ENCODE data around the gene GDAP1L1. TPM values are rescaled to one million over a fixed set of nuclear protein-coding genes. Genes with fewer than 3 reads are reported as not detected.

GDAP1L1 gene
- total RNA-seq, 1 donor from 2014 or later = 1.7 TPM

GRCh38 chr20:44211177-44212039 is 35.7 kb upstream of the GDAP1L1 start:
- Mint-ChIP-seq H3K27ac (ENCODE audit: unreplicated experiment) (peak overlapping the region; percentile 99), H3K4me1 (ENCODE audit: unreplicated experiment) (peaks cover 30% of the 10 kb centered on the region), H3K9me3 (ENCODE audit: unreplicated experiment) (no peaks in the 10 kb centered on the region), H3K27me3 (ENCODE audit: unreplicated experiment) (peaks cover 11% of the 10 kb centered on the region), H3K4me3 (ENCODE audit: unreplicated experiment) (peak overlapping the region; percentile 99), H3K36me3 (ENCODE audit: low read depth, unreplicated experiment) (peaks cover 4% of the 10 kb centered on the region)
- no peak for DNase-seq (ENCODE audit: low spot score)
- no peak for TF ChIP-seq CTCF (IDR thresholded peaks at IDR 0.05; ENCODE audit: unreplicated experiment)

- Mint-ChIP-seq H3K27ac (ENCODE audit: unreplicated experiment) (no peak overlapping the region), H3K4me3 (ENCODE audit: unreplicated experiment) (no peak overlapping the region), H3K36me3 (ENCODE audit: low read depth, unreplicated experiment) (peaks cover 4% of the 10 kb centered on the region), H3K4me1 (ENCODE audit: unreplicated experiment) (peaks cover 30% of the 10 kb centered on the region), H3K9me3 (ENCODE audit: unreplicated experiment) (no peaks in the 10 kb centered on the region), H3K27me3 (ENCODE audit: unreplicated experiment) (peaks cover 11% of the 10 kb centered on the region)
- no peak for DNase-seq (ENCODE audit: low spot score)
- TF ChIP-seq CTCF (IDR thresholded peaks at IDR 0.05; ENCODE audit: unreplicated experiment) = no peak
These were observed 34.3 kb upstream of the GDAP1L1 start for GRCh38 chr20:44212792-44213191.

- no peak overlapping the region for H3K4me3 Mint-ChIP-seq (ENCODE audit: unreplicated experiment)
- peaks cover 5% of the 10 kb centered on the region for H3K27me3 Mint-ChIP-seq (ENCODE audit: unreplicated experiment)
- TF ChIP-seq CTCF (IDR thresholded peaks at IDR 0.05; ENCODE audit: unreplicated experiment) = peak; percentile 63
- no peak overlapping the region for H3K27ac Mint-ChIP-seq (ENCODE audit: unreplicated experiment)
- peaks cover 15% of the 10 kb centered on the region for H3K4me1 Mint-ChIP-seq (ENCODE audit: unreplicated experiment)
- no peaks in the 10 kb centered on the region for H3K36me3 Mint-ChIP-seq (ENCODE audit: low read depth, unreplicated experiment)
- peak; percentile 72 for DNase-seq (ENCODE audit: low spot score)
- no peaks in the 10 kb centered on the region for H3K9me3 Mint-ChIP-seq (ENCODE audit: unreplicated experiment)
These were observed 32.0 kb upstream of the GDAP1L1 start for GRCh38 chr20:44215125-44215524.

GRCh38 chr20:44217342-44218092 is 29.6 kb upstream of the GDAP1L1 start:
- Mint-ChIP-seq H3K4me3 (ENCODE audit: unreplicated experiment) (no peak overlapping the region), H3K27me3 (ENCODE audit: unreplicated experiment) (no peaks in the 10 kb centered on the region), H3K4me1 (ENCODE audit: unreplicated experiment) (peaks cover 2% of the 10 kb centered on the region), H3K9me3 (ENCODE audit: unreplicated experiment) (no peaks in the 10 kb centered on the region), H3K36me3 (ENCODE audit: low read depth, unreplicated experiment) (no peaks in the 10 kb centered on the region), H3K27ac (ENCODE audit: unreplicated experiment) (no peak overlapping the region)
- DNase-seq (ENCODE audit: low spot score) = peak; percentile 76
- TF ChIP-seq CTCF (IDR thresholded peaks at IDR 0.05; ENCODE audit: unreplicated experiment) = peak; percentile 76

GRCh38 chr20:44218446-44218845 is 28.7 kb upstream of the GDAP1L1 start:
- no peak for TF ChIP-seq CTCF (IDR thresholded peaks at IDR 0.05; ENCODE audit: unreplicated experiment)
- H3K27ac Mint-ChIP-seq (ENCODE audit: unreplicated experiment) = no peak overlapping the region
- H3K9me3 Mint-ChIP-seq (ENCODE audit: unreplicated experiment) = no peaks in the 10 kb centered on the region
- no peaks in the 10 kb centered on the region for H3K36me3 Mint-ChIP-seq (ENCODE audit: low read depth, unreplicated experiment)
- peaks cover 2% of the 10 kb centered on the region for H3K4me1 Mint-ChIP-seq (ENCODE audit: unreplicated experiment)
- no peak overlapping the region for H3K4me3 Mint-ChIP-seq (ENCODE audit: unreplicated experiment)
- no peak for DNase-seq (ENCODE audit: low spot score)
- peaks cover 4% of the 10 kb centered on the region for H3K27me3 Mint-ChIP-seq (ENCODE audit: unreplicated experiment)

Data from endothelial cell (in vitro differentiated cells).